Prostate gland (tissue), 2 donors: ENCODE results near the gene TIPRL. TPM values are rescaled to one million over a fixed set of nuclear protein-coding genes. Genes with fewer than 3 reads are reported as not detected.

Experiments
- DNase-seq: peaks from one replicate; pipeline ENCODE4 v3.0.0-alpha.2; 2019; ENCODE audit warnings: low spot score
- H3K27ac ChIP-seq, 2 donors: fragments of 200-600 bp; sonication (generic); 2 replicates each; pipeline ENCODE4 v1.5.1; 2017 to 2019
- H3K27me3 ChIP-seq: fragments of 200-600 bp; sonication (generic); replicated peaks from 2 replicates; pipeline ENCODE4 v1.5.1; 2019; ENCODE audit not compliant: insufficient read depth
- H3K36me3 ChIP-seq, 2 donors: fragments of 200-600 bp; sonication (generic); 1 replicate in 1 of 2; 2 replicates in 1 of 2; pipeline versions ENCODE4 v1.5.1 to v1.8.1; 2017 to 2019
- H3K4me1 ChIP-seq: fragments of 200-600 bp; sonication (generic); replicated peaks from 2 replicates; pipeline ENCODE4 v1.5.1; 2019
- H3K4me3 ChIP-seq, 2 donors: fragments of 200-600 bp; sonication (generic); 2 replicates each; pipeline ENCODE4 v1.5.1; 2017 to 2019
- H3K9me3 ChIP-seq: fragments of 200-600 bp; sonication (generic); 2 replicates; pipeline ENCODE4 v1.5.1; 2017
- CTCF ChIP-seq, 4 experiments: fragments of 200-600 bp in 2 of 4; fragments of 450-650 bp in 2 of 4; sonication (generic) in 2 of 4; IDR thresholded peaks; 1 replicate in 3 of 4; 2 replicates in 1 of 4; pipeline ENCODE4 v1.5.1; 2016 to 2019; ENCODE audit warnings: antibody characterized with exemption in 4 of 4, mild to moderate bottlenecking in 2 of 4, moderate library complexity in 2 of 4
- POLR2A ChIP-seq: fragments of 450-650 bp; IDR thresholded peaks from one replicate; pipeline ENCODE4 v1.6.1; 2016; ENCODE audit warnings: antibody characterized with exemption, mild to moderate bottlenecking
- POLR2AphosphoS5 ChIP-seq: sonication (generic); formaldehyde crosslinking; IDR thresholded peaks from one replicate; pipeline ENCODE4 v1.6.1; 2017; ENCODE audit warnings: antibody characterized with exemption
- WGBS: methylation state at CpG from one replicate; pipeline ENCODE4 v1.1.5; 2018; 5-methylcytosine and 5-hydroxymethylcytosine counted together
- intact Hi-C: fragments of 100-400 bp; cut with DNase I; formaldehyde crosslinking; loops from one replicate; pipeline ENCODE4 v1.14.2; 2022
- total RNA-seq, 2 donors: library from RNA; depleted of rRNA; stranded (reverse); fragments of >200 nt; gene quantifications; one replicate each; pipeline ENCODE4 v1.1.0, GENCODE V29; 2016

TIPRL gene
- 10 to 100 TPM; 14.2 to 29.9 TPM for total RNA-seq

- Histone ChIP-seq H3K4me3 (peak within 1 kb of the TSS; percentile 67 to 69), H3K27me3 (no peaks in the 10 kb centered on the region), H3K36me3 (no peaks in the 10 kb centered on the region), H3K9me3 (no peaks in the 10 kb centered on the region), H3K4me1 (peaks cover 7% of the 10 kb centered on the region), H3K27ac (peak within 1 kb of the TSS; percentile 86 to 87)
- TF ChIP-seq POLR2AphosphoS5, result peak; percentile 97
- peak; percentile 74 for TF ChIP-seq POLR2A
- peak; percentile 74 to 88 (median 78) for TF ChIP-seq CTCF (IDR thresholded peaks at IDR 0.05)
- WGBS, result under 1% methylated on average over 52 of the region's 56 CpGs
- DNase-seq, result peak; percentile 93
- intact Hi-C loops, result loop anchor here (2.0 kb wide), 1 partner anchor 242 kb away; the partner anchor contains the start of genes DCAF6 and MPC2
These were observed at the start of gene TIPRL for GRCh38 chr1:168178638-168179437. Gene TIPRL (plus strand): TSS chr1:168178962. CDS start chr1:168179078, 116 bp downstream.

GRCh38 chr1:168129933-168130332 is 48.8 kb upstream of the TIPRL start:
- WGBS, result 86% methylated on average over 6 of the region's 6 CpGs
- Histone ChIP-seq H3K4me1 (no peaks in the 10 kb centered on the region), H3K27ac (no peak overlapping the region), H3K4me3 (no peak overlapping the region), H3K27me3 (no peaks in the 10 kb centered on the region), H3K36me3 (no peaks in the 10 kb centered on the region), H3K9me3 (no peaks in the 10 kb centered on the region)
- no peak for TF ChIP-seq POLR2AphosphoS5
- TF ChIP-seq CTCF (IDR thresholded peaks at IDR 0.05), result no peak
- no peak for TF ChIP-seq POLR2A
- no peak for DNase-seq
- intact Hi-C loops, result no loop called here

GRCh38 chr1:168134132-168134531 is 44.6 kb upstream of the TIPRL start:
- no peaks in the 10 kb centered on the region for H3K27me3 ChIP-seq
- H3K4me3 ChIP-seq, result no peak overlapping the region
- WGBS, result 30% methylated on average over 1 of the region's 1 CpG
- no peaks in the 10 kb centered on the region for H3K4me1 ChIP-seq
- DNase-seq, result no peak
- TF ChIP-seq POLR2AphosphoS5 (no peak), CTCF (IDR thresholded peaks at IDR 0.05) (no peak), POLR2A (no peak)
- intact Hi-C loops, result no loop called here
- no peaks in the 10 kb centered on the region for H3K36me3 ChIP-seq
- no peaks in the 10 kb centered on the region for H3K9me3 ChIP-seq
- no peak overlapping the region for H3K27ac ChIP-seq

GRCh38 chr1:168134642-168135041 is 44.1 kb upstream of the TIPRL start:
- Histone ChIP-seq H3K4me3 (no peak overlapping the region), H3K36me3 (no peaks in the 10 kb centered on the region), H3K4me1 (no peaks in the 10 kb centered on the region), H3K9me3 (no peaks in the 10 kb centered on the region), H3K27me3 (no peaks in the 10 kb centered on the region), H3K27ac (no peak overlapping the region)
- 54% methylated on average over 7 of the region's 7 CpGs for WGBS
- no peak for DNase-seq
- TF ChIP-seq POLR2AphosphoS5 (no peak), POLR2A (no peak), CTCF (IDR thresholded peaks at IDR 0.05) (no peak)
- intact Hi-C loops, result loop anchor here (5.0 kb wide), 1 partner anchor 42 kb away; no protein-coding TSS in a partner anchor
